Jurkat, Clone E6-1 (cell line): Measurements from ENCODE around the gene SDF4. TPM values are rescaled to one million over a fixed set of nuclear protein-coding genes. Genes with fewer than 3 reads are reported as not detected.
A peak's percentile ranks its signal among the peaks of the same experiment; 100 is the strongest.

Experiments used
- DNase-seq: peaks from one replicate; pipeline ENCODE4 v3.0.0-alpha.2; 2011; ENCODE audit warnings: low read depth, low spot score
- H3K4me3 ChIP-seq: 2 replicates; pipeline ENCODE4 v1.5.1; 2011; ENCODE audit warnings: mild to moderate bottlenecking, low read length, control low read depth, moderate library complexity
- polyA plus RNA-seq: library from polyadenylated mRNA; unstranded; fragments of >200 nt; gene quantifications from one replicate; pipeline ENCODE4 v1.2.1, GENCODE V29; 2012; ENCODE audit warnings: missing spikeins; ENCODE audit not compliant: insufficient read length, insufficient read depth

Gene SDF4
- polyA plus RNA-seq, result 79.7 TPM

DNA sequence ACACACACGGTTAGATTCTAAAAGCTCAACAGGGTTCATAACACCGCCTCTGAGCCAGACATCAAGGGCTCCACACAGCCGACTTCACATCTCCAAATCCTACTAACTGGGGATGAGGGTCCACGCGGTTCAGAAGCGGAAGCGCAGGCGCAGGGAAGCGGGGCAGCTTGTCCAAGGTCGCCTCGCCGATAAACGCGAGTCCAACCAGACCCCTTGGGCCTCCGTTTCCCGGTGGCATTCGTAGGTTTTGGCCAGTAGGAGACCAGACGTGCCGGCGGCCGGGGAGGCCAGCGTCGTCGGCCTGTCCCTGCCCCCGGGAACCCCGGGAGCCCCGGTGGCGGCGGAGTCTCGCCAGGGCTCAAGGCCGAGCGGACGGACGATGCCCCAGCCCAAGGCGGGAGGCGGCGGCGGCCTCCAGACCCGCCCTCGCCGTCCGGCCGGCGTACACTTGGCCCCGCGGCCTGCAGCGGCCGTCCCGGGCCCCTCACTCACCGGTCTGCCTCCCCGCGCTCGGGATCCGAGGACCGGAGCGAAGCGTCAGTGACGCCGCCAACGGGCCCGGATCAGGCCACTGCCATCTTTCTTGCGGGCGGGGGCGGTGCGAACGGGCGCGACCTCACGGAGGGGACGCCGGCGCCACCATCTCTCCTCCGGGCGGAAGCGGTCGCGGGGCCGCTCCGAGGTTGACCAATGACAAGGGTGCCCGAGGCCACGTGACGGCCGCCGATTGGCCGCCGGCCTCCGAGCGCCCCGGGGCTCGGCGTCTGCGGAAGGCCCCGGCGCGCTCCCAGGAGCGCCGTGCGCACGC, at the start of gene SDF4:
Gene SDF4 (minus strand): TSS at position 602 of the 808 bp plus-strand sequence. CDS start 3,229 bp downstream, outside the sequence.
- H3K4me3 ChIP-seq, result peak within 1 kb of the TSS; percentile 96
- peak; percentile 92 for DNase-seq

GRCh38 chr1:1280782-1281481, 49.1 kb upstream of the SDF4 start:
- no peak overlapping the region for H3K4me3 ChIP-seq
- DNase-seq, result no peak

DNA sequence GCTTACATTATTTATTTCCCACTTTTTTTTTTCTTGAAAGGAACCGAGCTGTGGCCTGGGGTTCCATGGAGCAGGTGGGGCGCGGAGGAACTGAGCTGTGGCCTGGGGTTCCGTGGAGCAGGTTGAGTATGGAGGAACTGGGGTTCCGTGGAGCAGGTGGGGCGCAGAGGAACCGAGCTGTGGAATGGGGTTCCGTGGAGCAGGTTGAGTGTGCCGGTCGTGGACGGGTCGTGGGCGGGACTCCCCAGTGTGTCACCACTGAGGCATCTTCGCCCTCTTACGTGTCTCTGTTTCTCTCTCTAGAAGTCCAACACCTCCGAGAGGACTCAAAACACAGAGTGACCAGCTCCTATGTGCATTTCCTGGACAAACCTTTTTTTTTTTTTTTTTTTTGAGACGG, 47.2 kb upstream of the SDF4 start:
- no peak overlapping the region for H3K4me3 ChIP-seq
- no peak for DNase-seq

- no peak overlapping the region for H3K4me3 ChIP-seq
- no peak for DNase-seq
Measured at GRCh38 chr1:1278620-1279019, 46.8 kb upstream of the SDF4 start.

GRCh38 chr1:1275836-1276235, 44.0 kb upstream of the SDF4 start:
- DNase-seq, result no peak
- H3K4me3 ChIP-seq, result no peak overlapping the region

DNA sequence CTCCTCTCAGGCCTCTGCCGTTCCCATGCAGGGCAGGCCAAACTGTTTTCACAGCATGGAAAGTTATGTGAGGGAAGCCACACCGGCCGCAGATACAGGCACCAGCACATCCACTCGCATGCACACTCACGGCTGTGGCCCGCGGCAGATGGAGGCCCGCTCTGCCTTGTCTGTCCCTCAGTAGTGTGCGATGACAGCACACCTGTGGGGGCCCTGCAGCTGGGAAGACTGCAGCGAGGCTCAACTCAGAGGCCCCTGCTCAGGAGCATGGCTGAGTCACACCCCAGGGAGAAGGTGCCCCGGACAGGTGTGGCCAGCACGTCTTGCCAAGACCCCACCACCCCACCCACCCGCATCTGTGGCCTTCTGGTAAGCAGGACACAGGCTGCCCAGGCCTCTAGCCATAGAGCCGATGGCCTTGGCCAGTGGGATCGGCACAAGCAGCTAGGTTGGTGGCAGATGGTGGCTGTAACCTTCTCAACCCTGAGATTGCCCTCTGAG, 43.2 kb upstream of the SDF4 start:
- peak overlapping the region; percentile 64 for H3K4me3 ChIP-seq
- no peak for DNase-seq

- peak overlapping the region; percentile 64 for H3K4me3 ChIP-seq
- no peak for DNase-seq
Measured at GRCh38 chr1:1274299-1274930, 42.6 kb upstream of the SDF4 start.

GRCh38 chr1:1273512-1274298, 41.9 kb upstream of the SDF4 start, which contains the start of gene UBE2J2:
UBE2J2 (minus strand) TSS chr1:1273854; CDS start chr1:1267992, 5,862 bp downstream.
- DNase-seq, result peak; percentile 86
- H3K4me3 ChIP-seq, result peak within 1 kb of the TSS; percentile 86

DNA sequence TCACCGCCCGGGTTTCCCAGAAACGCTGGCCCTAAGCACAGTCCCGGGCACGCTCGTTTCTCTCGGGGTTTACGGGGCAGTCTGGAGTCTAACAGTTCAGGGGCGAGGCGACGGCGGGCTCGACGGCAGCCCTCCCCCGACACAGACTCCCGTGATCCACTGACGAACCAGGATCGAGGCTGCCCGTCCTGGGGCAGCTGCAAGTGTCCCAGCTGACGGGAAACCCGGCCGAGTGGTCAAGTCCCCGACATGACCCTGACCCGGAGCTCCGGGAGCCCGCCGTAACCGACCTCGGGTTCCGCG, 41.4 kb upstream of the SDF4 start:
- DNase-seq, result no peak
- H3K4me3 ChIP-seq, result peak overlapping the region; percentile 86

DNA sequence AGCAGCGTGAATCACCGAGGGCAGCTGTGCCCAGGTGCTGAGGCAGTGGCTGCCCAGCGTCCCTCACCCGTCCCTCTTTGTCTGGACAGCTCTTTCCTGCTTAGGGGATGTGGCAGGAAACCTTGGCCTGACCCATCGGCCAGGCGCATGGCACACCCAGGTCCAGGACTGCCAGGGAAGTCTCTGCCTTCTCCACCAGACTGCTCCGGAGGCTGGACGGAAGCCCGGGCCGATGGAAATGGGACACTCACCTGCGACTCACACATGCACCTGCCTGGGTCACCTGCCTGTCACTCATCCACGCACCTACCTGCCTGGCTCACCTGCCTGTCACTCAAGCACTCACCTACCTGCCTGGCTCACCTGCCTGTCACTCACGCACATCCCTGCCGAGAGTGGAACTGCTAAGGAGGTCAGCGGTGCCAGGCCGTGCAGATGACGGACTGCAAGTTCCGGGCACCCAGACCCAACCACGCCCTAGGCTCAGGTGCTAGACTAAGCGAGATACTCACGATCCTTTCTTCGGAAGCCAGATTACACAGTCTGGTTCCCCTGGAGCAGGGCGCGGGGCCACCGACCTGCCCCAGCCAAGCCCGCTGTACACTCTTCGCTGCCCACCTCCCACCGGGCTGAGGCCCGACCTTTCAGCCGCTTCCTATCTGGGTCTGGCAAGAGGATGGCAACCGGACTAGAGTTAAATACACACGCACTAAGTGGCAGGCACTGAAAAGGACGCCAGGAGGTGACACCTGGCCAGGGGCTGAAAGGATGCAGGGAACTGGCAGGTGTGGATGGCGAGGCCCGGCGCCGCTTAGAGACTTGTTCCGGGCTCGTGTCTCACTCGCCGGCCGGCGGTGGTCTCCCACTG, 40.8 kb upstream of the SDF4 start:
- DNase-seq, result no peak

GRCh38 chr1:1270813-1271212, 39.0 kb upstream of the SDF4 start:
- DNase-seq, result no peak
- H3K4me3 ChIP-seq, result no peak overlapping the region

More for the DNA sequence above, 40.8 kb upstream of the SDF4 start:
- peak overlapping the region; percentile 86 for H3K4me3 ChIP-seq

- no peak for DNase-seq
- no peak overlapping the region for H3K4me3 ChIP-seq
Measured at GRCh38 chr1:1268284-1268682, 36.5 kb upstream of the SDF4 start.

DNA sequence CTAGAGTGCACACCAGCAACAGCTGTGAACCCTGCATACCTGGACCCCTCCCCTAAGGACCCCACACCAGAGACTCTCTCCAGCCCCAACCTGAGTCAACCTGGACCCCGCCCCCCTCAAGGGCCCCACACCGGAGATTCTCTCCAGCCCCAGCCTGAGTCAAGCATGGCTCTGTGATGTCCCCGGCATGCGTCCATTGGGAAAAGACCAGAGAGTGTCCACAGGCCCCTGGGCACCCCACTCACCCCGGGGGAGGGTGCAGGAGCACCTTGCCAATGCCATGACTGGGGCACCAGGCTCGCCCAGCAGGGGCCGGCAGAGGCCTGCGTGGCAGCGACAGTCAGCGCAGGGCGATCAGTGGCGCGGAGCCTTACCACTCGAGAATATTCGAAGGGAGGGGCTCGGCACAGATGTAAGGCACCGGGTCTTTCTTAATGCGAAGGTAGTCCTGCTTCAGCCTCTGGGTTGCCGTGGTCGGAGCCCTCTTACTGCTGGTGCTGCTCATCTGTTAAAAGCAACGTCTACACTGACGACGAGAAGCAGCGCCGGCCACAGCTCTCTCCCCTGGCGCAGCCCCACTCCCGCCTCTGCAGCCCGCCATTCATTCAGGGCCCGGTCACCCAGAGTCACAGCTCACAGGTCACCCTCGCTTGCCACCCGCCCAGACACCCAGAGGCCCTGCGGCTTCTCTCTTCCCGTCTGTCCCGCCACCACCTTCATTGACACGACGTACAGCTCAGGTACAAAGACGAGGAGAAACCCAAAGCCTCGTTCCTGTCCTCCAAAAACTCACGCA, 35.9 kb upstream of the SDF4 start:
- no peak overlapping the region for H3K4me3 ChIP-seq
- DNase-seq, result no peak

DNA sequence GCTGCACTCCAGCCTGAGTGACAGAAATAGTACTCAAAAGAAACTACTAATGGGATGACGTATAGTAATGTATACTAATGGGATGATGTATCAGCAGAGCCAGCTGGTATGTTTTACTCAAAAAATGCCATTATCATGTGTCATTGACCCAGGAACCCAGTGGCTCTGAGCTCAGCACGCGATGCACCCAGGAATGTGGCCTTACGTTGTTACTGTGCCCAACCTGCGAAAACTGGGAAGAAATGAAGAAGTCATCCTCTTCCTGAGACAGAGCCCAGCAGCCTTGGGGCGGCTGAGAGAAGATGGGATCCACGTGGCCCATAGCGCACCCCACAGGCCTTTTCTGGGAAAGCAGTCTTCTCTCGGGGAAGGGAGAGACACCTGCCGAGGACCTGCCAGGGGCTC, 33.1 kb upstream of the SDF4 start:
- no peak for DNase-seq
- no peak overlapping the region for H3K4me3 ChIP-seq

DNA sequence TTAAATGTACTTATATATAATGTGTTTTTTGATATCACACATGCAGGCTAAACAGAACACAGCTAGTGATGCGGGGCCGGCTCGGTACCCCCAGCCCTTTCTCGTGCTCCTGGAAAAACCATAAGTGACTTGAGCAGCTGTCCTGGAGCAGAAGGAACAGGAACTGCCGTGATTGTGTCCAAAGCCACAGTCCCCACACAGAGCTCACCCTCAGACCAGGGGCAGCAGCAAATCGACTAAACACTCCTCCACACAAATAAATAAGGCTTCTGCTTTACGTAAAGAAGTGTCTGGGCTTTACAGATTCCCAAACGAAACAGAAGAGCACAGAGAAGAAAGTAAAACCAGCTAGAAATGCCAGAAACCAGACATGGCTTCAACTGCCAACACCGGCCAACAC, 32.2 kb upstream of the SDF4 start:
- H3K4me3 ChIP-seq, result no peak overlapping the region
- DNase-seq, result no peak

DNA sequence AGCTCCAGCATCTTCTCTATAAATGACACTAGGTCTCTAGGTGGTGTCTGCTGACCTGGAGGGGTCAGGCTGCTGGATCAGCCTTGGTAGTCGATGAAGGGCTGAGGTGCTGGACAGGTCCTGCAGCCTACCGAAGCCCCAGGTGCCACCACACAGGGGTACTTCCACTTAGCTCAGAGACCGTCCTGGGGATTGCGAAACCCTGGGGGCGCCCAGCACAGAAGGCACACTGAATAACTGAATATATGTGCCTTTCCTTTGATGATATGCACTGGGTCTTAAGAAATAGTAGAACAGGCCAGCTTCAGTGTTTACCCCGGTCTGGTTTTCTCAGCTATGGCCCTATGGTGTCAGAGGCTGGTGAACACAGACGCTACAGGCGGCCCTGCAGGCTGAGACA, 31.0 kb upstream of the SDF4 start:
- no peak for DNase-seq
- no peak overlapping the region for H3K4me3 ChIP-seq

DNA sequence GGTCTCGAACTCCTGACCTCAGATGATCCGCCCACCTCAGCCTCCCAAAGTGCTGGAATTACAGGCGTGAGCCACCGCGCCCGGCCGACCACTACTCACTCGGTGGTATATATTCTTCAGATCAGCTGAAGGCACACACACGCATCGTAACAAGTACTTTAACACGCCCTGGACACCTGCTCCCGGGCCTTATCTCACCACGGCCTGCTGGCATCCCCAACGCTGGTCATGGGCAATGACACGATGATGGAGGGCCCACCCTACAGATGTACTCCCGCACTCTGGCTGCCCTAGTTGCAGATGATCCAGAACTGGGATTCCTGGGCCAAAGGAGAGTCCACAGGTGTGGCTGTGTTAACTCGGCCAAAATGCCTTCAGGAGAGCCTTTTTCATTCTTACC, 30.3 kb upstream of the SDF4 start:
- DNase-seq, result no peak
- H3K4me3 ChIP-seq, result no peak overlapping the region
